Keratinocyte (primary cell): ENCODE results near the gene KRTAP20-3. TPM values are rescaled to one million over a fixed set of nuclear protein-coding genes. Genes with fewer than 3 reads are reported as not detected.

Experiments
- DNase-seq: peaks from one replicate; pipeline ENCODE4 v3.0.0-alpha.2; 2011; ENCODE audit warnings: low read depth, missing footprints, low spot score
- FAIRE-seq: peaks from 2 replicates; lab custom pipeline; 2011; peaks lifted over from hg19 to GRCh38; lab: Jason Lieb, UNC
- H2AFZ ChIP-seq: 2 replicates; pipeline ENCODE4 v1.6.0; 2012; ENCODE audit warnings: low read length, control low read depth, inconsistent platforms; ENCODE audit not compliant: control insufficient read depth
- H3K27ac ChIP-seq: 2 replicates; pipeline ENCODE4 v1.5.1; 2011; ENCODE audit warnings: low read length; ENCODE audit not compliant: control insufficient read depth, insufficient read depth
- H3K27me3 ChIP-seq: 3 replicates; pipeline ENCODE4 v1.6.0; 2011; ENCODE audit warnings: low read length; ENCODE audit not compliant: control insufficient read depth, insufficient read depth; ENCODE audit errors: extremely low read depth
- H3K36me3 ChIP-seq, 2 experiments: 2 replicates in 1 of 2; 3 replicates in 1 of 2; pipeline ENCODE4 v1.5.1; 2011; ENCODE audit warnings: low read length in 2 of 2, mild to moderate bottlenecking in 1 of 2; ENCODE audit not compliant: control insufficient read depth in 2 of 2, insufficient read depth in 2 of 2; ENCODE audit errors: extremely low read depth in 1 of 2
- H3K4me1 ChIP-seq: 3 replicates; pipeline ENCODE4 v1.5.1; 2011; ENCODE audit warnings: low read length; ENCODE audit not compliant: control insufficient read depth, insufficient read depth; ENCODE audit errors: extremely low read depth
- H3K4me2 ChIP-seq: 3 replicates; pipeline ENCODE4 v1.6.0; 2011; ENCODE audit warnings: low read depth, low read length; ENCODE audit not compliant: control insufficient read depth, insufficient read depth; ENCODE audit errors: extremely low read depth
- H3K4me3 ChIP-seq, 3 experiments: fragments of 200-600 bp in 1 of 3; sonication (generic) in 1 of 3; 2 replicates in 2 of 3; 3 replicates in 1 of 3; pipeline ENCODE4 v1.5.1; 2011 to 2016; ENCODE audit warnings: low read length in 3 of 3, mild to moderate bottlenecking in 3 of 3, control low read depth in 2 of 3, inconsistent platforms in 1 of 3, low read depth in 1 of 3, mixed read lengths in 1 of 3, mixed run types in 1 of 3, moderate library complexity in 1 of 3; ENCODE audit not compliant: control insufficient read depth in 2 of 3, insufficient read depth in 2 of 3; ENCODE audit errors: extremely low read depth in 1 of 3
- H3K79me2 ChIP-seq: 2 replicates; pipeline ENCODE4 v1.6.0; 2012; ENCODE audit warnings: low read length; ENCODE audit not compliant: control insufficient read depth, insufficient read depth
- H3K9ac ChIP-seq: 3 replicates; pipeline ENCODE4 v1.6.0; 2011; ENCODE audit warnings: low read length; ENCODE audit not compliant: control insufficient read depth, insufficient read depth; ENCODE audit errors: extremely low read depth
- H3K9me1 ChIP-seq: 3 replicates; pipeline ENCODE4 v1.6.0; 2011; ENCODE audit warnings: low read length; ENCODE audit not compliant: control insufficient read depth, insufficient read depth; ENCODE audit errors: extremely low read depth
- H3K9me3 ChIP-seq: 2 replicates; pipeline ENCODE4 v1.5.1; 2012; ENCODE audit warnings: low read depth, low read length; ENCODE audit not compliant: control insufficient read depth
- H4K20me1 ChIP-seq: 3 replicates; pipeline ENCODE4 v1.6.0; 2011; ENCODE audit warnings: low read length; ENCODE audit not compliant: control insufficient read depth, insufficient read depth; ENCODE audit errors: extremely low read depth
- EZH2 ChIP-seq: IDR thresholded peaks from one replicate; pipeline ENCODE4 v1.6.1; 2012; ENCODE audit warnings: inconsistent platforms, mild to moderate bottlenecking, low read length, moderate library complexity
- dilution Hi-C: fragments of 300-500 bp; cut with MboI; formaldehyde crosslinking; loops from one replicate; pipeline ENCODE4 v1.7.0; 2020; ENCODE audit warnings: low sequenced_read_pairs; ENCODE audit not compliant: extremely low pct_ligation_motif_present
- polyA plus RNA-seq, 5 experiments: library from polyadenylated mRNA; depleted of rRNA in 3 of 5; stranded (reverse) in 3 of 5; stranded (forward) in 1 of 5; unstranded in 1 of 5; fragments of >200 nt; gene quantifications; 1 replicate in 1 of 5; 2 replicates in 3 of 5; 3 replicates in 1 of 5; pipeline versions ENCODE4 v1.2.1 to v1.2.3, GENCODE V29; 2011 to 2012; ENCODE audit warnings: missing spikeins in 2 of 5, low read depth in 1 of 5, low replicate concordance in 1 of 5
- TF ChIP-seq, protein P1 (sequence below), 3 experiments: IDR thresholded peaks in 1 of 3; conservative IDR thresholded peaks in 1 of 3; optimal IDR thresholded peaks in 1 of 3; 2 replicates in 2 of 3; 3 replicates in 1 of 3; pipeline versions ENCODE3 to v1.5.1; 2011; ENCODE audit warnings: low read length in 3 of 3, mild to moderate bottlenecking in 3 of 3, moderate library complexity in 2 of 3, control low read depth in 1 of 3, inconsistent platforms in 1 of 3; ENCODE audit not compliant: insufficient read depth in 2 of 3; ENCODE audit errors: extremely low read depth in 1 of 3

The KRTAP20-3 gene
- polyA plus RNA-seq, 1 donor (not counting 4 experiments of a cell fraction or from before 2014, with no cell fraction given) = not detected

DNA sequence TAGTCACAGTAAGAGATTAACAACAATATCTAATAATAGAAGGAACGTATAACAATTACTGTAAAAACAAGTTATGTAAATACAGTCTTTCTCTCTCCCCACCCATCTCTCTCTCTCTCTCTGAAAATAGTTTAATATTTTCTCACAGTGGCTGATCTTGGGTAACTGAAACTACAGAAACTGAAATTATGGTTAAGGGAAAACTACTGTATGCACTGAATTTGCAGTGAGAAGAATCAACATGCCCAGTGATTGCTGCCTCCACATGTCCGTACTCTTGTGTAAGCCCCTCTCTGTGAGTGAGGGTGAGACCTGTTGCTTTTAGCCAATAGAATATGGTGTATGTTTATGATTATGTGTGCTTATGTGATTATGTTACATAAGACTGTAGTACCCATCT lies 30.5 kb upstream of the KRTAP20-3 start:
- H2AFZ ChIP-seq = no peak overlapping the region
- no peaks in the 10 kb centered on the region for H4K20me1 ChIP-seq
- no peak overlapping the region for H3K27ac ChIP-seq
- dilution Hi-C loops = no loop called here
- no peak for FAIRE-seq
- no peaks in the 10 kb centered on the region for H3K36me3 ChIP-seq
- TF ChIP-seq, protein P1, sequence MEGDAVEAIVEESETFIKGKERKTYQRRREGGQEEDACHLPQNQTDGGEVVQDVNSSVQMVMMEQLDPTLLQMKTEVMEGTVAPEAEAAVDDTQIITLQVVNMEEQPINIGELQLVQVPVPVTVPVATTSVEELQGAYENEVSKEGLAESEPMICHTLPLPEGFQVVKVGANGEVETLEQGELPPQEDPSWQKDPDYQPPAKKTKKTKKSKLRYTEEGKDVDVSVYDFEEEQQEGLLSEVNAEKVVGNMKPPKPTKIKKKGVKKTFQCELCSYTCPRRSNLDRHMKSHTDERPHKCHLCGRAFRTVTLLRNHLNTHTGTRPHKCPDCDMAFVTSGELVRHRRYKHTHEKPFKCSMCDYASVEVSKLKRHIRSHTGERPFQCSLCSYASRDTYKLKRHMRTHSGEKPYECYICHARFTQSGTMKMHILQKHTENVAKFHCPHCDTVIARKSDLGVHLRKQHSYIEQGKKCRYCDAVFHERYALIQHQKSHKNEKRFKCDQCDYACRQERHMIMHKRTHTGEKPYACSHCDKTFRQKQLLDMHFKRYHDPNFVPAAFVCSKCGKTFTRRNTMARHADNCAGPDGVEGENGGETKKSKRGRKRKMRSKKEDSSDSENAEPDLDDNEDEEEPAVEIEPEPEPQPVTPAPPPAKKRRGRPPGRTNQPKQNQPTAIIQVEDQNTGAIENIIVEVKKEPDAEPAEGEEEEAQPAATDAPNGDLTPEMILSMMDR (optimal IDR thresholded peaks at IDR 0.05 in 1 of 3, IDR thresholded peaks at IDR 0.05 in 1 of 3, conservative IDR thresholded peaks at IDR 0.05 in 1 of 3; ENCODE audit: extremely low read depth in 1 of 3, insufficient read depth in 2 of 3, low read length in 3 of 3) = no peak
- no peak for TF ChIP-seq EZH2
- H3K4me2 ChIP-seq = no peak overlapping the region
- H3K27me3 ChIP-seq = no peaks in the 10 kb centered on the region
- H3K79me2 ChIP-seq = no peaks in the 10 kb centered on the region
- no peak for DNase-seq
- no peaks in the 10 kb centered on the region for H3K9me3 ChIP-seq
- no peak overlapping the region for H3K4me3 ChIP-seq
- H3K9me1 ChIP-seq = no peaks in the 10 kb centered on the region
- H3K9ac ChIP-seq = no peak overlapping the region
- no peaks in the 10 kb centered on the region for H3K4me1 ChIP-seq

- dilution Hi-C loops = no loop called here
- DNase-seq = no peak
These were observed 28.8 kb upstream of the KRTAP20-3 start, which contains the start of gene KRTAP6-1 for GRCh38 chr21:30613836-30614235. Gene KRTAP6-1 (minus strand): TSS chr21:30613930. CDS start chr21:30613904, 26 bp downstream.

More at GRCh38 chr21:30613836-30614235, 28.8 kb upstream of the KRTAP20-3 start, which contains the start of gene KRTAP6-1:
- no peaks in the 10 kb centered on the region for H3K79me2 ChIP-seq
- no peak within 1 kb of the TSS for H3K4me2 ChIP-seq
- H3K27me3 ChIP-seq = no peaks in the 10 kb centered on the region
- H3K36me3 ChIP-seq = no peaks in the 10 kb centered on the region
- H3K9ac ChIP-seq = no peak within 1 kb of the TSS
- no peaks in the 10 kb centered on the region for H4K20me1 ChIP-seq
- H3K4me1 ChIP-seq = no peaks in the 10 kb centered on the region
- no peak for TF ChIP-seq EZH2
- TF ChIP-seq, protein P1 (optimal IDR thresholded peaks at IDR 0.05 in 1 of 3, IDR thresholded peaks at IDR 0.05 in 1 of 3, conservative IDR thresholded peaks at IDR 0.05 in 1 of 3; ENCODE audit: extremely low read depth in 1 of 3, insufficient read depth in 2 of 3, low read length in 3 of 3) = no peak
- H3K4me3 ChIP-seq = no peak within 1 kb of the TSS
- H3K9me3 ChIP-seq = no peaks in the 10 kb centered on the region
- H3K27ac ChIP-seq = no peak within 1 kb of the TSS
- FAIRE-seq = no peak
- no peak within 1 kb of the TSS for H2AFZ ChIP-seq
- H3K9me1 ChIP-seq = no peaks in the 10 kb centered on the region
